ENCODE results near the gene RUSC1.
A peak's percentile ranks its signal among the peaks of the same experiment; 100 is the strongest.
"Not testable (repeated sequence)": the region's sequence is repeated elsewhere in the genome, so short reads cannot be mapped to it uniquely, and the experiment has no call there.

The RUSC1 gene

GRCh38 chr1:155320661-155321617, at the start of gene RUSC1:
TSS of gene RUSC1 (plus strand) at chr1:155320894. CDS start at chr1:155321774, 880 bp downstream.
- peak; percentile 85 for DNase-seq

GRCh38 chr1:155272466-155273342, 48.0 kb upstream of the RUSC1 start:
- DNase-seq: peak; percentile 64

- DNase-seq: peak; percentile 98
These were observed 47.1 kb upstream of the RUSC1 start, which contains the start of gene CLK2 for GRCh38 chr1:155273343-155274245. TSS of gene CLK2 (minus strand) at chr1:155273504. CDS start at chr1:155270977, 2,527 bp downstream.

GRCh38 chr1:155277070-155277901, 43.4 kb upstream of the RUSC1 start, which contains the start of gene HCN3:
TSS of gene HCN3 (plus strand) at chr1:155277463. CDS start at chr1:155277591, 128 bp downstream.
- peak; percentile 99 for DNase-seq

- DNase-seq: peak; percentile 82
These were observed 42.6 kb upstream of the RUSC1 start for GRCh38 chr1:155277902-155278688.

- DNase-seq: no peak
These were observed 42.0 kb upstream of the RUSC1 start for GRCh38 chr1:155278689-155279160.

- no peak for DNase-seq
These were observed 41.4 kb upstream of the RUSC1 start for GRCh38 chr1:155279268-155279667.

GRCh38 chr1:155282488-155283091, 38.1 kb upstream of the RUSC1 start:
- peak; percentile 70 for DNase-seq

GRCh38 chr1:155284476-155284875, 36.2 kb upstream of the RUSC1 start:
- DNase-seq: no peak

GRCh38 chr1:155285063-155285462, 35.6 kb upstream of the RUSC1 start:
- no peak for DNase-seq

- no peak for DNase-seq
These were observed 35.1 kb upstream of the RUSC1 start for GRCh38 chr1:155285631-155286044.

- no peak for DNase-seq
These were observed 34.1 kb upstream of the RUSC1 start for GRCh38 chr1:155286544-155286943.

GRCh38 chr1:155287987-155288543, 32.6 kb upstream of the RUSC1 start:
- DNase-seq: no peak

- not testable (repeated sequence) for DNase-seq
These were observed 29.7 kb upstream of the RUSC1 start for GRCh38 chr1:155291006-155291405.

- DNase-seq: no peak
These were observed 27.5 kb upstream of the RUSC1 start for GRCh38 chr1:155293086-155293749.

- no peak for DNase-seq
These were observed 26.0 kb upstream of the RUSC1 start for GRCh38 chr1:155294520-155295182.

GRCh38 chr1:155295183-155295941, 25.3 kb upstream of the RUSC1 start:
- DNase-seq: peak; percentile 50

- no peak for DNase-seq
These were observed 24.8 kb upstream of the RUSC1 start for GRCh38 chr1:155295942-155296267.

Data from hematopoietic multipotent progenitor cell treated with erythropoietin and hydrocortisone succinate and interleukin-3 and kit ligand, for 6 days (in vitro differentiated cells).